DOHH2 (cell line): ENCODE measurements around the gene SVIL.

Experiments used
- CTCF ChIP-seq: fragments of 200-600 bp; sonication (generic); IDR thresholded peaks from one replicate; pipeline ENCODE4 v1.5.1; 2014; ENCODE audit warnings: antibody characterized with exemption, mild to moderate bottlenecking, low read depth, low read length; ENCODE audit not compliant: poor library complexity, severe bottlenecking
- EZH2phosphoT487 ChIP-seq: fragments of 200-600 bp; sonication (generic); IDR thresholded peaks from 2 replicates; pipeline ENCODE4 v1.6.1; 2017; ENCODE audit warnings: borderline replicate concordance, mild to moderate bottlenecking, antibody characterized with exemption, low read length, moderate library complexity, mixed read lengths

GRCh38 chr10:29591651-29591968, 43.2 kb downstream of the SVIL start:
- TF ChIP-seq EZH2phosphoT487 (no peak), CTCF (no peak)
